ENCODE data around the gene ABCF2. TPM values are rescaled to one million over a fixed set of nuclear protein-coding genes. Genes with fewer than 3 reads are reported as not detected.

Gene ABCF2
- total and polyA plus RNA-seq, 8 donors: 20.3 to 40.6 (median 25.8) TPM

DNA sequence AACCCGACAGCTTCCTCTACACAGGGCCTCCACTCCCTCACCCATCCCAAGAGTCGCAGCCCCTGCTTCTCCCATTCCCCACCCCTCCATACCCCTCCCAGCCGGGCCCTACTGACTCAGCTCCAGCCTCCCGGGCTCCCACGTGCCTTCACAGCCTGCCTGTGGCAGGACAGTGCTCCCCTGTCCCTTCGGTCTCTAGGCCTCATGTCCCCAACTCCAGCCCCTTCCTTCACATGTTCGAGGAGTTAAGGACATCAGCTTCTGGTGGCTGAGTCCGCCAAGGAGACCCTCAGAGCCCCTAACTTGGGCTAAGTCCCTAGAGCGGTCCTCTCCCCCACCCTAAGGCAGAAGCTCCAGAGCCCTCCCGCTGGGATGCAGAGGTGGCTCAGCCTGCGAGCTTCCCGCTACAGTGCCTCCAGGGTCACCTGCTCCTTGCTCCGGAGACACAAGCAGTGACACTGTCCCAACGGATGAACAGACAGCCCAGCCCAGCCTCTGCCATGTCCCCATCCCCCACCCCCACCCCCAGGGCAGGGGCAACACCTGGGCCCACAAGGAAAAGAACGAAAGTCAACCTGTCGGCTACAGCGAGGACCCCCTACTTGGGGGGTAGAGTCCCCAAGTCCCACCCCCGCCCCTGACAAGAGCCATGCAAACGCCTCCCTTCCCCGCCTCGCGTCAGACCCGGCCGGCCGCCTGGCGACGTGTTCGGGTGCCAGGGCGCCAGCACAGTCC lies 20.8 kb upstream of the ABCF2 start:
- DNase-seq: no peak
- peak; percentile 10 for ATAC-seq
- intact Hi-C loops (cut with DNase I): loop anchor here in 1 of 2 donors (10.0 kb wide), 1 partner anchor 57 kb away; no protein-coding TSS in a partner anchor
- Histone ChIP-seq H3K4me3 (peak overlapping the region; percentile 49 to 64), H3K4me1 (peaks cover 24 to 96% of the 10 kb centered on the region in 2 donors), H3K27ac (peak overlapping the region; percentile 80 to 89), H3K36me3 (no peaks in the 10 kb centered on the region), H3K9me3 (no peaks in the 10 kb centered on the region), H3K27me3 (peaks cover 15 to 88% of the 10 kb centered on the region in 2 donors)
- TF ChIP-seq, protein P1, sequence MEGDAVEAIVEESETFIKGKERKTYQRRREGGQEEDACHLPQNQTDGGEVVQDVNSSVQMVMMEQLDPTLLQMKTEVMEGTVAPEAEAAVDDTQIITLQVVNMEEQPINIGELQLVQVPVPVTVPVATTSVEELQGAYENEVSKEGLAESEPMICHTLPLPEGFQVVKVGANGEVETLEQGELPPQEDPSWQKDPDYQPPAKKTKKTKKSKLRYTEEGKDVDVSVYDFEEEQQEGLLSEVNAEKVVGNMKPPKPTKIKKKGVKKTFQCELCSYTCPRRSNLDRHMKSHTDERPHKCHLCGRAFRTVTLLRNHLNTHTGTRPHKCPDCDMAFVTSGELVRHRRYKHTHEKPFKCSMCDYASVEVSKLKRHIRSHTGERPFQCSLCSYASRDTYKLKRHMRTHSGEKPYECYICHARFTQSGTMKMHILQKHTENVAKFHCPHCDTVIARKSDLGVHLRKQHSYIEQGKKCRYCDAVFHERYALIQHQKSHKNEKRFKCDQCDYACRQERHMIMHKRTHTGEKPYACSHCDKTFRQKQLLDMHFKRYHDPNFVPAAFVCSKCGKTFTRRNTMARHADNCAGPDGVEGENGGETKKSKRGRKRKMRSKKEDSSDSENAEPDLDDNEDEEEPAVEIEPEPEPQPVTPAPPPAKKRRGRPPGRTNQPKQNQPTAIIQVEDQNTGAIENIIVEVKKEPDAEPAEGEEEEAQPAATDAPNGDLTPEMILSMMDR (IDR thresholded peaks at IDR 0.05): no peak

DNA sequence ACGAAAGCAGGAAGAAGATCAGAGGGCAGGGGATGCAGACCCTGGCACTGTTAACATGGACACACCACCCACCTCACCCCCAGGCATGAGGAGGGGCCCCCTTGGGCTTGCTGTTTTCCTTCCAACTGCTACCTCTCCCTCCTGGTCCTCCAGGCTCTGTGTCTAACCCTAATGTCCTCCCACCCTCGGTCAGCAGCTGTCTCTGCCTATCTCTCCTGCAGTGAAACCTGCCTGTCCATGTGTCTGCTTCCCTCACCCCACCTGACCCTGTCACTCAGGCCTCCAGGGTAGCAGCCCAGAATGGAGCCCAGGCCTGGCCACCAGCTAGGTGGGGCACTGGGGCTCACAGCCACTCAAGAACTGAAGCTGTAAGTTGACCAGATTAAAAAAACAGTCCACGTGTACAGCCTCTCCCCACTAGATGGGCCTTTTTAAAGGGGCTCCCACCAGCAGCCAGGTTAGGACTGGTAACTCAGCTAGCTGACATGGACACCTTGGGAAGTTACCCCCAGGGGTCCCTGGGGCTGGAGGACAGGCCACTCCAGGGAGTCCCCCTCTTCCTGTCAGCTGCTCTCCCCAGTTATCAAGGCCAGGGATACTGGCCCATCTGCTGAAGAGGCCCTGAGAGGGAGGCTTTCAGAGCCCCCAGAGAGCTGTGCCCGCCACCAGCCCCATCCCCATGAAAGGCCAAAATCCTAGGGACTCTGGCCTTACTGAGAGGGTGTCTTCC lies 20.0 kb upstream of the ABCF2 start:
- intact Hi-C loops (cut with DNase I): loop anchor here in 1 of 2 donors (10.0 kb wide), 1 partner anchor 58 kb away; no protein-coding TSS in a partner anchor
- Histone ChIP-seq H3K27ac (peak overlapping the region in 1 of 2 donors; percentile 37), H3K36me3 (peaks cover 0 to 5% of the 10 kb centered on the region in 2 donors), H3K9me3 (no peaks in the 10 kb centered on the region), H3K4me3 (peak overlapping the region; percentile 49 to 64), H3K4me1 (peaks cover 24 to 93% of the 10 kb centered on the region in 2 donors), H3K27me3 (peaks cover 15 to 80% of the 10 kb centered on the region in 2 donors)
- ATAC-seq (no peak), DNase-seq (no peak)
- TF ChIP-seq, protein P1 (IDR thresholded peaks at IDR 0.05): no peak

DNA sequence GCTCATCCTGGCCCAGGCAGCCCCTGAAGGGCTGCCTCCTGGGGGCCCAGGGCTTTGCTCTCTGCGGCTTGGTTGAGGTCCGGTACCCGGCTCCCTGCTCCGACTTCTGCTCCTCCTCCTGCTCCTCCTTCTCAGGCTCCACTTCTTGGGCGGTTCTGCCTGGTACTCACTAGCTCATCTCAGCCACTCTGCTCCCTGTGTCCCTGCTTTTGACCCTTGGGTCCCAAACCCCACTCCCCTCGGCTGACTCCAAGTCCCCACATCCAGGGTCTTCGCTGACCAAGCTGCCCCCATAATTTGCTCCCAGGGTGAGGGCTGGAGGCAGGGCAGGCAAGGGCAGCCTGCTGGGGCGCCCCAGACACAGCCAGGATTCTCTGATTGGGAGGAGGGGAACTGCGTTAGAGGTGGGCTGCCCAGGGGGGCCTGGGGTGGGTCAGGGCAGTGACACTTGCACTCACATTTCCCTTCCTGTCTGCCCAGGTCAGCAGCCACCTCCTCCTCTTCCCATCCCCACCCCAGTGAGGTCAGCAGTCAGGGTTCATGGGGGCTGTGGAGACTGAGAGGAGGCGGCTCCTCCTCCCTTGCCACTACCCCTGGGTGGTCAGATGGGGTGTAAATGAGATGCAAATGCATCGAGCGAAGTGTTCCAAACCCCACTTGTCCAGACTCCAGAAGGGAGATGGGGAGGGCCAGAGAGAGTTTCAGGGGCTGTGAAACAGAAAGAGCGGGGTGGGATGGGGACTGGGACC lies 19.3 kb upstream of the ABCF2 start:
- Histone ChIP-seq H3K36me3 (peaks cover 0 to 12% of the 10 kb centered on the region in 2 donors), H3K4me3 (no peak overlapping the region), H3K27ac (no peak overlapping the region), H3K27me3 (peaks cover 15 to 74% of the 10 kb centered on the region in 2 donors), H3K9me3 (no peaks in the 10 kb centered on the region), H3K4me1 (peaks cover 23 to 88% of the 10 kb centered on the region in 2 donors)
- TF ChIP-seq, protein P1 (IDR thresholded peaks at IDR 0.05): no peak
- intact Hi-C loops (cut with DNase I): loop anchor here in 1 of 2 donors (10.0 kb wide), 1 partner anchor 59 kb away; no protein-coding TSS in a partner anchor
- no peak for DNase-seq
- no peak for ATAC-seq

DNA sequence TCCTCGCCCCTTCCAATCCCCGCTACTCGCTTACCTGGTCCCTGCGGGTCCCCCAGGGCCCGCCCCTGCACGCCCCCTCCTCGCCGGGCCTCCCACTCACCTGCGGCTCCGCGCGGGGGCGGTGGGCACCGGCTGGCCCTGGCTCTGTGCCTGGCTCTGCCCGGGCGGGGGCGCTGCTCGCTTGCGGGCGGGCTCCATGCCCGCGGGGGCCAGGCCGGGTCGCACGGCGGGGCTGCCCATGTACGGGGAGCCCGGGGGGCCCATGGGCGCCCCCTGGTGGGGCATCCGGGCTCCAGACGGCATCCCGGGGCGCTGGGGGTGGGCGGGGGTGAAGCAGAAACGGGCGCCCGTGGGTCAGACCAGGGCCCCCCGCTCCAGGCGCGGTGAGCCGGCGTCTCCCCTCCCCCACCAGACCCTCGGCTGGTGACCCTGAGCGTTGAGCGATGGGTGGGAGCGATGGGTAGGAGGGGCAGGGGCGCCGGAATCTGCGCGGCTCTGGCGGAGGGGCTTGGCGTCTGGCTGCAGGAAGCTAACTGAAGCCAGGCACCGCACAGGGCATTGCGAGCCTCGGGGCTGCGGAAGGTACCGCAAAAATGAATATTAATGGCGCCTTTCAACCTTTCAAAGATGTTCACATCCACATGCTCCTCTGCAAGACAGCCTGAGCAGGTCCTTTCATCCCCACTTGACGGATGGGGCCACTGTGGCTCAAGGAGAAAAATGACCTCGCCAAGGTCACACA lies 18.5 kb upstream of the ABCF2 start:
- H3K4me3 ChIP-seq: peak overlapping the region in 1 of 2 donors; percentile 14

More for the DNA sequence above, 18.5 kb upstream of the ABCF2 start:
- Histone ChIP-seq H3K9me3 (no peaks in the 10 kb centered on the region), H3K36me3 (peaks cover 0 to 20% of the 10 kb centered on the region in 2 donors), H3K27me3 (peaks cover 15 to 67% of the 10 kb centered on the region in 2 donors), H3K27ac (no peak overlapping the region), H3K4me1 (peaks cover 18 to 80% of the 10 kb centered on the region in 2 donors)
- ATAC-seq (peak; percentile 17), DNase-seq (peak in 2 of 4 donors; percentile 60 to 88)
- intact Hi-C loops (cut with DNase I): loop anchor here in 1 of 2 donors (10.0 kb wide), 1 partner anchor 59 kb away; no protein-coding TSS in a partner anchor
- TF ChIP-seq, protein P1 (IDR thresholded peaks at IDR 0.05): peak; percentile 49 to 61
